Body of pancreas (tissue), 4 donors: ENCODE measurements around the gene ASB10. TPM values are rescaled to one million over a fixed set of nuclear protein-coding genes. Genes with fewer than 3 reads are reported as not detected.
A peak's percentile ranks its signal among the peaks of the same experiment; 100 is the strongest.

Source experiments
- ATAC-seq: fragments of 150-250 bp; one replicate; pipeline ENCODE4 v1.9.1; 2016
- DNase-seq, 4 donors: peaks; one replicate each; pipeline ENCODE4 v3.0.0-alpha.2; 2019
- H3K27ac ChIP-seq, 4 donors: fragments of 200-600 bp; sonication (generic); 1 replicate in 3 of 4; 2 replicates in 1 of 4; pipeline versions ENCODE4 v1.5.1 to v1.6.1; 2016 to 2019; ENCODE audit warnings: mild to moderate bottlenecking in 1 of 4, mixed read lengths in 1 of 4, moderate library complexity in 1 of 4
- H3K27me3 ChIP-seq, 2 donors: fragments of 200-600 bp; sonication (generic); one replicate each; pipeline ENCODE4 v1.6.0; 2016; ENCODE audit warnings: mild to moderate bottlenecking in 1 of 2
- H3K36me3 ChIP-seq, 2 donors: fragments of 200-600 bp; sonication (generic); replicated peaks in 1 of 2; 2 replicates each; pipeline ENCODE4 v1.5.1; 2016; ENCODE audit warnings: low read depth in 2 of 2; ENCODE audit not compliant: insufficient read depth in 1 of 2
- H3K4me1 ChIP-seq: fragments of 200-600 bp; sonication (generic); one replicate; pipeline ENCODE4 v1.6.0; 2016
- H3K4me3 ChIP-seq, 2 donors: fragments of 200-600 bp; sonication (generic); 1 replicate in 1 of 2; 2 replicates in 1 of 2; pipeline ENCODE4 v1.5.1; 2016 to 2019
- H3K9me3 ChIP-seq, 3 donors: fragments of 200-600 bp; sonication (generic); 1 replicate in 2 of 3; 2 replicates in 1 of 3; pipeline ENCODE4 v1.5.1; 2016
- CTCF ChIP-seq, 7 experiments: fragments of 450-650 bp in 4 of 7; fragments of 200-600 bp in 3 of 7; sonication (generic) in 3 of 7; IDR thresholded peaks; one replicate each; pipeline ENCODE4 v1.5.1; 2016 to 2019; ENCODE audit warnings: antibody characterized with exemption in 7 of 7
- POLR2A ChIP-seq, 3 donors: fragments of 450-650 bp; IDR thresholded peaks; one replicate each; pipeline ENCODE4 v1.6.1; 2016; ENCODE audit warnings: antibody characterized with exemption in 3 of 3, mild to moderate bottlenecking in 2 of 3
- WGBS, 2 donors: methylation state at CpG; one replicate each; pipeline ENCODE4 v1.1.5; 2017; 5-methylcytosine and 5-hydroxymethylcytosine counted together
- intact Hi-C: fragments of 100-400 bp; cut with DNase I; formaldehyde crosslinking; loops from one replicate; pipeline ENCODE4 v1.15.1; 2023
- total RNA-seq, 2 donors: library from RNA; depleted of rRNA; stranded (reverse); fragments of >200 nt; gene quantifications; one replicate each; pipeline ENCODE4 v1.1.0, GENCODE V29; 2016

ASB10 gene
- total RNA-seq, 2 donors from 2014 or later, result not detected

- H3K27ac ChIP-seq, result no peak overlapping the region
- no peaks in the 10 kb centered on the region for H3K9me3 ChIP-seq
- no peak overlapping the region for H3K4me3 ChIP-seq
- no peaks in the 10 kb centered on the region for H3K27me3 ChIP-seq
- DNase-seq (peak in 1 of 4 donors; percentile 3), ATAC-seq (no peak)
- intact Hi-C loops, result no loop called here
- TF ChIP-seq CTCF (IDR thresholded peaks at IDR 0.05), result no peak
- TF ChIP-seq POLR2A (IDR thresholded peaks at IDR 0.05), result no peak
- WGBS, 2 donors, result 85 to 87% methylated on average over 9 of the region's 9 CpGs
- peaks cover 6 to 21% of the 10 kb centered on the region in 2 donors for H3K36me3 ChIP-seq
- peaks cover 11% of the 10 kb centered on the region for H3K4me1 ChIP-seq
Observed at GRCh38 chr7:151139791-151140190, 47.3 kb downstream of the ASB10 start.

GRCh38 chr7:151139071-151139790, 47.8 kb downstream of the ASB10 start:
- peaks cover 6 to 24% of the 10 kb centered on the region in 2 donors for H3K36me3 ChIP-seq
- no peak for TF ChIP-seq CTCF (IDR thresholded peaks at IDR 0.05)
- H3K27me3 ChIP-seq, result no peaks in the 10 kb centered on the region
- WGBS, 2 donors, result 85 to 95% methylated on average over 10 to 18 of the region's 18 CpGs
- ATAC-seq (no peak), DNase-seq (peak in 1 of 4 donors; percentile 8)
- H3K9me3 ChIP-seq, result no peaks in the 10 kb centered on the region
- H3K4me3 ChIP-seq, result no peak overlapping the region
- intact Hi-C loops, result no loop called here
- H3K27ac ChIP-seq, result no peak overlapping the region
- peaks cover 11% of the 10 kb centered on the region for H3K4me1 ChIP-seq

- H3K27ac ChIP-seq, result no peak overlapping the region
- peaks cover 11% of the 10 kb centered on the region for H3K4me1 ChIP-seq
- WGBS, 2 donors, result 87 to 94% methylated on average over 22 to 30 of the region's 30 CpGs
- ATAC-seq (no peak), DNase-seq (peak in 1 of 4 donors; percentile 9)
- no peak overlapping the region for H3K4me3 ChIP-seq
- H3K36me3 ChIP-seq, result peaks cover 0 to 24% of the 10 kb centered on the region in 2 donors
- intact Hi-C loops, result no loop called here
- no peak for TF ChIP-seq CTCF (IDR thresholded peaks at IDR 0.05)
- no peak for TF ChIP-seq POLR2A (IDR thresholded peaks at IDR 0.05)
- H3K9me3 ChIP-seq, result no peaks in the 10 kb centered on the region
- no peaks in the 10 kb centered on the region for H3K27me3 ChIP-seq
Observed at GRCh38 chr7:151138153-151138851, 48.7 kb downstream of the ASB10 start.

- intact Hi-C loops, result no loop called here
- WGBS, 2 donors, result 87 to 89% methylated on average over 10 to 11 of the region's 11 CpGs
- no peaks in the 10 kb centered on the region for H3K9me3 ChIP-seq
Observed at GRCh38 chr7:151137791-151138152, 49.3 kb downstream of the ASB10 start.

More at GRCh38 chr7:151137791-151138152, 49.3 kb downstream of the ASB10 start:
- Histone ChIP-seq H3K4me3 (no peak overlapping the region), H3K36me3 (peaks cover 0 to 25% of the 10 kb centered on the region in 2 donors), H3K27me3 (no peaks in the 10 kb centered on the region), H3K4me1 (peaks cover 6% of the 10 kb centered on the region), H3K27ac (no peak overlapping the region)
- DNase-seq, result peak in 1 of 4 donors; percentile 5
- no peak for TF ChIP-seq CTCF (IDR thresholded peaks at IDR 0.05)
- TF ChIP-seq POLR2A (IDR thresholded peaks at IDR 0.05), result no peak
- no peak for ATAC-seq
